Mesangial cell (primary cell): Measurements from ENCODE around the gene TEP1. TPM values are rescaled to one million over a fixed set of nuclear protein-coding genes. Genes with fewer than 3 reads are reported as not detected.

Experiments
- total RNA-seq: library from RNA; depleted of rRNA; stranded (reverse); fragments of >200 nt; gene quantifications from 2 replicates; pipeline ENCODE4 v1.2.3, GENCODE V29; 2015

TEP1 gene
- 10.6 and 15.5 TPM in 2 replicates for total RNA-seq

DNA sequence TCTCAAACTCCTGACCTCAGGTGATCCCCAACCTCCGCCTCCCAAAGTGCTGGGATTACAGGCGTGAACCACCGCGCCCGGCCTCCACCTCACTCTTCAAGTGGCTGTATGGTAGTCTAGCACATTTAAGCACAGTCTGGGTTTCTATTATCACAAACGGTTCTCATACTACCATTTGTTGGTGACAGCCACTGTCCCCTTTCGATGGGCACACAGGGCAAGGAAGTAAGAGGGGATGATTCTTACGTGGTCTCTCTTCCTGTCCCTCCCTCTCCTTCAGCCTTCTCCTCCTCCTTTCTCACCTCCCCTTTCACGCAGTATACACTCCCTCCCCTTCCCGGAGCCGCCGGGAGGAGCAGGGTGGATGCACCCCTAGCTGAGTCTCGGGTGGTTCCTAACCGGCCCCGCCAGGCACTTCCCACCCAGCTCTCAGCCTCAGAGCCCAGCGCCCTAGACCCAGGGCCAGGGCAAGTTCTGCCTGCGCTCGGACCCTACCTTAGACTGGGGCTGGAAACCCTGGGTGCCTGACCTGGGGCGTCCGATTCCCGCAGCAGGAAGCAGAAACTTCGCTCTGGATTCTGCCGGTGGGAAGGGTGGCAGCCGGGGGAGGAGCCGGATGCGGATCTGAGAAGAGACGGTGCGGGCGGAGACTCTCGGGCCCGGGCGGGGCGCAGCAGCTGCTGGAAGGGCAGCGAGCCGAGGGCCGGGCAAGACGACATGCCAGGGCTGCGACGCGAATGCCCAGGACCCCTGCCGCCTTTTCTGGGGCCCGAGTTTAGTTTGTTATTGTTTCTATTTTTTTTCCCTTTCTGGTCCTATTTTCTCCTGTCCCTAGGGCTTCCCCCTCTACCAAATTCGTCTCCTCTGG is at the start of gene TEP1:
TSS of gene TEP1 (minus strand) at position 626 of the 868 bp plus-strand sequence. CDS start 5,062 bp downstream, outside the sequence.

DNA sequence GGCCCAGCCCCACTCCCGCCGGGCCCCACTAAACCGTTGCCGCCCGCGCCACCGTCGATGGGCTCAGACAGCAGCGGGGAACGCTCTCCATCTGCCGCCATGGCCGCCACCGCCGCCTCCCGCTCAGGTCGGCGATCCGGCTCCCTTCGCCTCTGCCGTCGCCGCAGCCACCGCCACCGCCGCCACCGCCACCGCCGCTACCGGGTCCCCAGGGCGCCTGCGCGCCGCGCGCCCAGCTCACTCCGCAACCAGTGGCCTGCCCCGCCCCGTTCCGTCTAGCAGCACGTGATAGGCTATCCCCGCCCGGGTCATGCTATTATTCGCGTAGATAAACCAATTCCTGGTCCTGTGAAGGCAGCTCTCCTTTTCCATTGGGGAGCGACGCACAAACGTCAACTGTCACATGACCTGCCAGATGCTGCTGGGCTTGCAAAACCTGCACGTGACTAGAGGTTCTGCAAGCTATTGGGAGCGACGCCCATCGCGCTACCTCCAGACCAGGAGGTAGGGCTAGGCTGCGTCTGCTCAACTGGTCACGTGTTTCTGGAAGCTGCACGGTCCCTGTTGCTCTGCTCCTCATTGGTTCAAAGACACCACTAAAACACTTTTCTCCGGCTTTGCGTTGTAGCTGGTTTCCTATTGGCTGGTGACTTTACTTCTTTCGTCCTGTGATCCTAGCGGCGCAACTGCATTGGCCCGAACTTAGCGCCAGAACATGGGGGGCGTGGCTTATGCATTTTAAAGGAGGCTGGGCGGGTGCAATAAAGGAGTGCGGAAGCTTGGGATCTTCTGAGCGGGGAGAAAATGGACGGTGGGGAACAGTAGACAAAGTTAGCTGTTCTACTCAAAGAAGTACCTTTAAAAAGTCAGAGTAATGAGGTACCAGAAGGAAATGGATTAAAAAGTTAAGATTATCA is 48.2 kb upstream of the TEP1 start, which contains the start of gene PIP4P1:
TSS of gene PIP4P1 (minus strand) at position 210 of the 917 bp plus-strand sequence. CDS start at position 101, 109 bp downstream.

DNA sequence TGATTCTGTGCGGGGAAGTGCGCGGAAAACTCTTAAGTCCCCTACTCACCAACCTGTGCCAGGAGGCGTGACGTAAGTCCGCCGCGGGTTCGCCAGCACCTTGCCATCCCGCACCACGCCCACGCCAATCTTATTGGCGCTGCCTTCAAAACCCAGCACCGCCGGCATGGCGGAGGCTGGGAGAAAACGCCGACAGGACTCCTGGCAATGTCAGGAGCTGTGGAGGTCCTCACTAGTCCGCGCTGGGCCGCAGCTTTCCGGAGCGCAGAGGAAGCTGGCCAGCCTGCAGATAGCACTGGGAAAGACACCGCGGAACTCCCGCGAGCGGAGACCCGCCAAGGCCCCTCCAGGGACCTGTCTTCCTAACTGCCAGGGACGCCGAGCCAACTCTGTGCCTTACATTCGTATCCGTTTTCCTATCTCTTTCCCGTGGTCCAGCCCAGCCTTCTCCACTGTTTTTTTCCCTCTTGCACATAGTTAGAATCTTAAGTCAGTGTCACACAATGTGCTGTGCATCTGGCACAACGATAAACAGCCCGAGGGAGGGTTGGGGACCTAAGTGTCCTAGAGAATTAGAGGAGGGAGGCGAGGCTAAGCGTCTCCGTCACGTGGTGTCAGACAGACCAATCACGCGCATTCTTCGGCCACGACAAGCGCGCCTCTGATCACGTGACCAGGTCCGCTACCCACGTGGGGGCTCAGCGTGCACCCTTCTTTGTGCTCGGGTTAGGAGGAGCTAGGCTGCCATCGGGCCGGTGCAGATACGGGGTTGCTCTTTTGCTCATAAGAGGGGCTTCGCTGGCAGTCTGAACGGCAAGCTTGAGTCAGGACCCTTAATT is 41.4 kb upstream of the TEP1 start, which contains the start of the genes APEX1 and OSGEP:
TSS of gene APEX1 (plus strand) at position 711 of the 839 bp plus-strand sequence. CDS start 420 bp downstream, outside the sequence.
TSS of gene OSGEP (minus strand) at position 297 of the 839 bp plus-strand sequence. CDS start at position 168, 129 bp downstream.

DNA sequence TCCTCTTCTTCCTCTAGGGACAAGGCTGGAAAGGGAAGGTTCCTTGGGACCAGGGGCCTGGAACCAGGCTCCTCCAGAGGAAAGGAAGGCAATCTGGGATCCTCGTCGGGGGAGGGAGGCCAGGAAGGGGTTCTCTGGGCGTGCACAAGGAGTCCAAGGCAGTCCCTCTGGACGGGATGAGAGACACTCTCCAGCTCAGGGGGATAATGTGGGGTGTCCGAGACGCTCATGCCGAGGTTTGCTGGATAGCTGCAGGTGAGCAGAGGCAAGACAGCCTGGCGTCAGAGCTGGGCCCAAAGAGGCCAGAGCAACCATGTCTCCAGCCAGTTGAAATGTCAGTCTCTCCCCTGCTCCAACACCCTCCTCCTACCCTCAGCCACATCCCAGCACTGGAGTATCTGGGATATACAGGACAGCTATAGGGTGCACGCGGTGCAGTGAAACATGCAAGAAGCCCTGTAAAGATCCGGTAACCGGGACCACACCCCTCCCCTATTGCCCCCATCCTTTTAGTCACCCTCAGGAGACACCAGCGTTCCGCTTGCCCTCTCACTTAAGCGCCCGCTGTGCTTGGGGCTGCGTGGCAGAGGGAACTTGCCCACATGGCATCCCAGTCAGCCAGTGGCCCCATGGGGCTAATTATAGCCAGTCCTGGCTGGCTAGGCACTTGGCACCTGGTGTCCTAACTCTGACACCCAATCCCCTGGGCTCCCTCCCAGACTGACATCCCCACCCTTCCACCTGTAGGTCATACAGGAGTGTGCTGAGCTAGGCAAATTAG is 22.5 kb upstream of the TEP1 start, which contains the start of gene KLHL33:
TSS of gene KLHL33 (minus strand) at position 585 of the 781 bp plus-strand sequence. CDS start at position 230, 355 bp downstream.

GRCh38 chr14:20343092-20343861 is 70.0 kb downstream of the TEP1 start, which contains the start of gene PARP2:
Gene PARP2, plus strand, starts transcription at chr14:20343635. Its CDS starts 7 bp downstream, at chr14:20343642.

DNA sequence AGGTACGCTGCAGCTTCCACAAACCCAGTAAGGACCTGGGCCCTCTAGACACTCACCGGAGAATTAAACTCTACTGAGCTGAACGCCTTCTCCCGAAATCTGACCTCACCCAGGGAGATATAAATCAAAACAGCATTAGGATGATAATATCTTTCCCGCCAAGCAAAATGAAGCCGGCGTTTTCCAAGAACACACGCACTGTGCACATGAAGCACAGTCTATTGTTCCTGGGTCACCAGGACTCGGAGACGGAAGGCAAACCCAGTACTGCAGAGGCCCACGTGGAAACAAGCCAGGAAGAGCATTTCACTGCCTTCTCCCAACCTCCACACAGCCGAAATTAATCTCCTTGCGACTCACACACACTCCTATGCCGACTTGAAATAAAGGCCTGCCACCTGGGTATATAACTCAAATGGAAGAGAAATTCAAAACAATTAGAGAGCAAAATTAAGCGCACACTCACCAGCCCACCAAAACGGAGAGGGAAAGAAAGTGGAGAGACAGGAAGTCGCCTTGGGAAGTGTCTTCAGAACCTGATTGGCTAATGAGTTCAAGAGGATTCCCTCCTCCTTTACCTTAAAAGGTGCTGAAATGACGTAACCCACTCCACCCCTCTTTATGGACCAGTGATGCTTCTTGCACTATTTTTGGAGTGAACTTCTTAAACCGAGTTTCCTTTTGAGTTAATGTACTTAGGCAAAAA is 80.4 kb downstream of the TEP1 start, which contains the start of gene CCNB1IP1:
TSS of gene CCNB1IP1 (minus strand) at position 492 of the 706 bp plus-strand sequence. CDS start 16,756 bp downstream, outside the sequence.

Other genes with a start within 250 kb of the TEP1 start
- not detected in 2 replicates for gene OR11G2, start 222.6 kb downstream of the TEP1 start, total RNA-seq
- not detected in 2 replicates for gene OR11H6, start 189.8 kb downstream of the TEP1 start, total RNA-seq
- gene OR11H7, start 184.5 kb downstream of the TEP1 start, total RNA-seq: not detected in 2 replicates
- gene OR11H4, start 174.2 kb downstream of the TEP1 start, total RNA-seq: not detected in 2 replicates
- gene TTC5, start 107.5 kb downstream of the TEP1 start, total RNA-seq: 10.4 and 11.2 TPM in 2 replicates
- 39.8 and 56.3 TPM in 2 replicates for gene CCNB1IP1, start 80.2 kb downstream of the TEP1 start, total RNA-seq
- gene PARP2, start 69.9 kb downstream of the TEP1 start, total RNA-seq: 6.2 and 19.1 TPM in 2 replicates
- gene KLHL33, start 22.7 kb upstream of the TEP1 start, total RNA-seq: 0.25 TPM in 1 of 2 replicates, not detected in the other
- gene OSGEP, start 41.3 kb upstream of the TEP1 start, total RNA-seq: 33.0 and 62.1 TPM in 2 replicates
- gene APEX1, start 41.7 kb upstream of the TEP1 start, total RNA-seq: 186 and 208 TPM in 2 replicates
- gene PIP4P1, start 47.9 kb upstream of the TEP1 start, total RNA-seq: 18.9 and 20.2 TPM in 2 replicates
- gene PNP, start 55.9 kb upstream of the TEP1 start, total RNA-seq: 32.2 and 90.8 TPM in 2 replicates
- not detected in 2 replicates for gene RNASE10, start 92.0 kb upstream of the TEP1 start, total RNA-seq
- not detected in 2 replicates for gene RNASE9, start 147.5 kb upstream of the TEP1 start, total RNA-seq
- gene RNASE11, start 174.5 kb upstream of the TEP1 start, total RNA-seq: 0.33 TPM in 1 of 2 replicates, not detected in the other
- not detected in 2 replicates for gene RNASE12, start 177.9 kb upstream of the TEP1 start, total RNA-seq
- gene OR6S1, start 228.2 kb upstream of the TEP1 start, total RNA-seq: not detected in 2 replicates